Measurements from ENCODE around the gene HS6ST2. TPM values are rescaled to one million over a fixed set of nuclear protein-coding genes. Genes with fewer than 3 reads are reported as not detected.

The HS6ST2 gene
- total RNA-seq, 1 experiment from 2014 or later, result 24.6 TPM

GRCh38 chrX:132594129-132594528, 364.3 kb downstream of the HS6ST2 start:
- DNase-seq (ENCODE audit: low read depth, low spot score) (no peak), ATAC-seq (no peak)
- Histone ChIP-seq H3K4me2 (ENCODE audit: low read length) (no peak overlapping the region), H3K36me3 (ENCODE audit: control insufficient read depth in 1 of 2, insufficient read depth in 2 of 2, low read length in 2 of 2) (no peaks in the 10 kb centered on the region), H3K79me2 (ENCODE audit: insufficient read depth, low read length) (no peaks in the 10 kb centered on the region), H3K4me1 (ENCODE audit: control insufficient read depth in 1 of 2, insufficient read depth in 2 of 2, low read length in 2 of 2) (no peaks in the 10 kb centered on the region), H3K9me3 (ENCODE audit: control insufficient read depth in 1 of 2, insufficient read depth in 1 of 2, low read depth in 1 of 2, low read length in 2 of 2) (no peaks in the 10 kb centered on the region), H3K4me3 (replicated peaks in 1 of 2; ENCODE audit: low read depth in 1 of 2, low read length in 2 of 2) (no peak overlapping the region), H2AFZ (ENCODE audit: low read depth, low read length, poor library complexity, severe bottlenecking) (no peak overlapping the region), H3K27me3 (ENCODE audit: insufficient read depth, low read length) (no peaks in the 10 kb centered on the region; the same call in 1 of the 2 replicates), H4K20me1 (ENCODE audit: insufficient read depth) (no peaks in the 10 kb centered on the region), H3K27ac (ENCODE audit: low read depth, low read length) (no peak overlapping the region), H3K9me2 (ENCODE audit: insufficient read depth) (no peaks in the 10 kb centered on the region), H3K9ac (ENCODE audit: low read length) (no peak overlapping the region)
- TF ChIP-seq ATF3 (IDR thresholded peaks at IDR 0.05) (no peak), ZFX (IDR thresholded peaks at IDR 0.05) (no peak), EZH2phosphoT487 (IDR thresholded peaks at IDR 0.05; ENCODE audit: borderline replicate concordance) (no peak), FOSL1 (IDR thresholded peaks at IDR 0.05; ENCODE audit: low read depth) (no peak), EZH2 (IDR thresholded peaks at IDR 0.05) (no peak), SRF (IDR thresholded peaks at IDR 0.05; ENCODE audit: low read depth) (no peak), CBX3 (IDR thresholded peaks at IDR 0.05; ENCODE audit: low read depth) (no peak), JUND (IDR thresholded peaks at IDR 0.05) (no peak), ELF1 (IDR thresholded peaks at IDR 0.05; ENCODE audit: borderline replicate concordance, low read depth) (no peak), ZNF274 (IDR thresholded peaks at IDR 0.05; ENCODE audit: low read depth, low read length) (no peak), CTCF (IDR thresholded peaks at IDR 0.05 in 2 of 3, conservative IDR thresholded peaks at IDR 0.05 in 1 of 3; ENCODE audit: borderline replicate concordance in 1 of 3, insufficient read depth in 1 of 3, low read depth in 2 of 3, low read length in 2 of 3) (no peak)
- TF ChIP-seq, protein P1, sequence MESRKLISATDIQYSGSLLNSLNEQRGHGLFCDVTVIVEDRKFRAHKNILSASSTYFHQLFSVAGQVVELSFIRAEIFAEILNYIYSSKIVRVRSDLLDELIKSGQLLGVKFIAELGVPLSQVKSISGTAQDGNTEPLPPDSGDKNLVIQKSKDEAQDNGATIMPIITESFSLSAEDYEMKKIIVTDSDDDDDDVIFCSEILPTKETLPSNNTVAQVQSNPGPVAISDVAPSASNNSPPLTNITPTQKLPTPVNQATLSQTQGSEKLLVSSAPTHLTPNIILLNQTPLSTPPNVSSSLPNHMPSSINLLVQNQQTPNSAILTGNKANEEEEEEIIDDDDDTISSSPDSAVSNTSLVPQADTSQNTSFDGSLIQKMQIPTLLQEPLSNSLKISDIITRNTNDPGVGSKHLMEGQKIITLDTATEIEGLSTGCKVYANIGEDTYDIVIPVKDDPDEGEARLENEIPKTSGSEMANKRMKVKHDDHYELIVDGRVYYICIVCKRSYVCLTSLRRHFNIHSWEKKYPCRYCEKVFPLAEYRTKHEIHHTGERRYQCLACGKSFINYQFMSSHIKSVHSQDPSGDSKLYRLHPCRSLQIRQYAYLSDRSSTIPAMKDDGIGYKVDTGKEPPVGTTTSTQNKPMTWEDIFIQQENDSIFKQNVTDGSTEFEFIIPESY (IDR thresholded peaks at IDR 0.05; ENCODE audit: extremely low read depth, insufficient replicate concordance, low read length), result no peak
- ChIA-PET CTCF (no interaction called here), RAD21 (ENCODE audit: low non-redundant PET in 1 of 2, low total read pairs in 2 of 2, uncharacterized antibody in 2 of 2, unreplicated experiment in 2 of 2) (no interaction called here), POLR2A (no interaction called here)
- BruUV-seq (replicated peaks), result no TSS peak
- intact Hi-C loops (cut with micrococcal nuclease), result no loop called here

All from HCT116 (cell line).